K562 (cell line): ENCODE results near the gene STT3A. TPM values are rescaled to one million over a fixed set of nuclear protein-coding genes. Genes with fewer than 3 reads are reported as not detected.

ENCODE experiments used
- ATAC-seq: fragments of 200-7000 bp; cut with Tn5 transposase; 3 replicates; pipeline ENCODE4 v1.9.1; 2020; ENCODE audit warnings: moderate library complexity
- BruUV-seq: library from RNA; stranded (reverse); fragments of 400-500 nt; replicated peaks from 2 replicates; lab custom pipeline; 2021; lab: Mats Ljungman, UMichigan
- CTCF ChIA-PET: fragments of 300-600 bp; formaldehyde crosslinking; extraction: SDS; loops from one replicate; lab custom pipeline; 2021; ENCODE audit warnings: low intra/inter-chr PET ratio; lab: Yijun Ruan, JAX
- POLR2A ChIA-PET: fragments of 300-600, 350-650 bp; sonication (Branson Sonifier 250); formaldehyde crosslinking; extraction: SDS; loops from one replicate; lab custom pipeline; 2021; ENCODE audit warnings: antibody characterized with exemption, inconsistent platforms; lab: Yijun Ruan, JAX
- DNase-seq, 4 experiments: peaks; one replicate each; pipeline versions ENCODE4 v3.0.0 to v3.0.0-alpha.2; 2011 to 2018; ENCODE audit warnings: low spot score in 3 of 4, mixed read lengths in 3 of 4; ENCODE audit errors: extremely low read depth in 1 of 4
- FAIRE-seq: peaks from 2 replicates; lab custom pipeline; 2011; peaks lifted over from hg19 to GRCh38; lab: Jason Lieb, UNC
- H2AFZ ChIP-seq: 2 replicates; pipeline ENCODE4 v1.6.0; 2011; ENCODE audit warnings: low read depth, low read length, control low read depth, inconsistent platforms
- H3K27ac ChIP-seq: fragments of 200-600 bp; 3 replicates; pipeline ENCODE4 v1.8.0; 2011; ENCODE audit warnings: low read depth, mild to moderate bottlenecking, control low read depth, inconsistent platforms, low read length, moderate library complexity, mixed read lengths; ENCODE audit errors: extremely low read depth
- H3K27me3 ChIP-seq, 2 experiments: fragments of 300-600 bp in 1 of 2; 2 replicates in 1 of 2; 3 replicates in 1 of 2; pipeline versions ENCODE4 v1.6.0 to v1.8.0; 2011; ENCODE audit warnings: inconsistent platforms in 2 of 2, low read length in 2 of 2, mild to moderate bottlenecking in 1 of 2, mixed read lengths in 1 of 2, moderate library complexity in 1 of 2; ENCODE audit not compliant: control insufficient read depth in 2 of 2, insufficient read depth in 2 of 2
- H3K36me3 ChIP-seq: fragments of 300-600 bp; 3 replicates; pipeline ENCODE4 v1.8.0; 2011; ENCODE audit warnings: mild to moderate bottlenecking, low read length, inconsistent platforms; ENCODE audit not compliant: control insufficient read depth, insufficient read depth
- H3K4me1 ChIP-seq, 2 experiments: fragments of 200-600 bp in 1 of 2; replicated peaks in 1 of 2; 2 replicates in 1 of 2; 3 replicates in 1 of 2; pipeline versions ENCODE4 v1.5.1 to v1.8.0; 2011; ENCODE audit warnings: inconsistent platforms in 2 of 2, low read length in 2 of 2, mild to moderate bottlenecking in 1 of 2, mixed read lengths in 1 of 2, moderate library complexity in 1 of 2; ENCODE audit not compliant: control insufficient read depth in 2 of 2, insufficient read depth in 2 of 2
- H3K4me2 ChIP-seq: 2 replicates; pipeline ENCODE4 v1.6.1; 2011; ENCODE audit warnings: low read length, control low read depth, inconsistent platforms, mixed read lengths; ENCODE audit not compliant: insufficient read depth
- H3K4me3 ChIP-seq: fragments of 200-600 bp; sonication (generic), shearing (Covaris generic); 2 replicates; pipeline ENCODE4 v1.5.1; 2016; ENCODE audit warnings: control low read depth, inconsistent platforms
- H3K79me2 ChIP-seq: fragments of 200-600 bp; 3 replicates; pipeline ENCODE4 v1.8.0; 2011; ENCODE audit warnings: low read length, inconsistent platforms; ENCODE audit not compliant: control insufficient read depth, insufficient read depth
- H3K9ac ChIP-seq, 2 experiments: 2 replicates each; pipeline versions ENCODE4 v1.6.0 to v1.6.1; 2011; ENCODE audit warnings: low read depth in 2 of 2, low read length in 2 of 2, control low read depth in 1 of 2, inconsistent platforms in 1 of 2, mild to moderate bottlenecking in 1 of 2, mixed read lengths in 1 of 2; ENCODE audit not compliant: insufficient read depth in 1 of 2
- H3K9me1 ChIP-seq: one replicate; pipeline ENCODE4 v1.6.0; 2011; ENCODE audit warnings: inconsistent platforms, mild to moderate bottlenecking, low read length, moderate library complexity; ENCODE audit not compliant: control insufficient read depth, insufficient read depth
- H3K9me3 ChIP-seq: replicated peaks from 2 replicates; pipeline ENCODE4 v1.5.1; 2011; ENCODE audit warnings: low read depth, low read length, inconsistent platforms; ENCODE audit not compliant: control insufficient read depth, insufficient read depth
- H4K20me1 ChIP-seq: replicated peaks from 2 replicates; pipeline ENCODE4 v1.6.1; 2011; ENCODE audit warnings: low read length, inconsistent platforms, mixed read lengths; ENCODE audit not compliant: control insufficient read depth, insufficient read depth
- E2F6 ChIP-seq, 2 experiments: IDR thresholded peaks; 2 replicates each; pipeline ENCODE4 v1.6.1; 2011; ENCODE audit warnings: borderline replicate concordance in 1 of 2, control low read depth in 1 of 2, low read depth in 1 of 2, low read length in 1 of 2, mild to moderate bottlenecking in 1 of 2, mixed read lengths in 1 of 2, moderate library complexity in 1 of 2; ENCODE audit not compliant: insufficient read depth in 1 of 2, insufficient read length in 1 of 2, poor library complexity in 1 of 2, severe bottlenecking in 1 of 2; ENCODE audit errors: extremely low read depth in 1 of 2
- EHMT2 ChIP-seq: fragments of 450-650 bp; IDR thresholded peaks from 2 replicates; pipeline ENCODE4 v1.6.1; 2018; ENCODE audit warnings: antibody characterized with exemption
- EP400 ChIP-seq: fragments of 450-650 bp; IDR thresholded peaks from 2 replicates; pipeline ENCODE4 v1.6.1; 2017; ENCODE audit warnings: antibody characterized with exemption, mild to moderate bottlenecking, moderate library complexity
- FOXA3 ChIP-seq, 2 experiments: fragments of 450-650 bp in 1 of 2; sonication (generic) in 1 of 2; formaldehyde crosslinking; IDR thresholded peaks in 1 of 2; conservative IDR thresholded peaks in 1 of 2; 2 replicates each; pipeline versions ENCODE4 v1.4.0 to v1.8.0; 2020 to 2022; ENCODE audit warnings: mild to moderate bottlenecking in 2 of 2, missing genetic modification reagents in 1 of 2
- NBN ChIP-seq: fragments of 450-650 bp; IDR thresholded peaks from 2 replicates; pipeline ENCODE4 v1.6.1; 2016; ENCODE audit warnings: low read depth, mild to moderate bottlenecking
- NR2C1 ChIP-seq, 2 experiments: fragments of 450-650 bp; IDR thresholded peaks; 2 replicates each; pipeline ENCODE4 v1.6.1; 2017; ENCODE audit warnings: mild to moderate bottlenecking in 2 of 2, antibody characterized with exemption in 1 of 2, inconsistent platforms in 1 of 2, missing compliant biosample characterization in 1 of 2, missing genetic modification characterization in 1 of 2
- PURB ChIP-seq: sonication (generic); formaldehyde crosslinking; IDR thresholded peaks from 2 replicates; pipeline ENCODE4 v1.9.0; 2021; ENCODE audit warnings: low read depth, mild to moderate bottlenecking, missing genetic modification reagents
- SIN3A ChIP-seq, 2 experiments: fragments of 150-350 bp in 1 of 2; IDR thresholded peaks; 2 replicates each; pipeline ENCODE4 v1.6.1; 2011 to 2016; ENCODE audit warnings: borderline replicate concordance in 2 of 2, low read depth in 2 of 2, low read length in 2 of 2, mild to moderate bottlenecking in 2 of 2, moderate library complexity in 2 of 2; ENCODE audit not compliant: control insufficient read depth in 1 of 2
- SMC3 ChIP-seq: conservative IDR thresholded peaks from 2 replicates; pipeline ENCODE4 v1.6.1; 2011; ENCODE audit warnings: low read depth, low read length, improper control_type of control experiment; ENCODE audit not compliant: insufficient read depth
- SNIP1 ChIP-seq: fragments of 450-650 bp; IDR thresholded peaks from 2 replicates; pipeline ENCODE4 v1.7.1; 2017; ENCODE audit warnings: low read depth, mild to moderate bottlenecking
- TOE1 ChIP-seq, 2 experiments: fragments of 450-650 bp in 1 of 2; sonication (generic) in 1 of 2; formaldehyde crosslinking in 1 of 2; IDR thresholded peaks; 2 replicates each; pipeline versions ENCODE4 v1.7.1 to v1.8.0; 2016 to 2022; ENCODE audit warnings: borderline replicate concordance in 2 of 2, mild to moderate bottlenecking in 2 of 2, antibody characterized with exemption in 1 of 2, inconsistent platforms in 1 of 2, low read depth in 1 of 2, missing genetic modification reagents in 1 of 2, moderate library complexity in 1 of 2
- ZNF316 ChIP-seq: fragments of 450-650 bp; IDR thresholded peaks from 2 replicates; pipeline ENCODE4 v1.6.1; 2016
- ZNF584 ChIP-seq: fragments of 200-800 bp; sonication (Bioruptor generic); IDR thresholded peaks from 2 replicates; pipeline ENCODE4 v1.6.1; 2016; ENCODE audit warnings: low read depth, mild to moderate bottlenecking, missing genetic modification characterization, missing compliant biosample characterization
- WGBS: fragments of 100-300 bp; shearing (Covaris generic); methylation state at CpG from one replicate; pipeline ENCODE4 v1.1.6; 2016; ENCODE audit warnings: low coverage, mixed read lengths; ENCODE audit not compliant: insufficient coverage; ENCODE audit errors: missing lambda C conversion rate; 5-methylcytosine and 5-hydroxymethylcytosine counted together
- in situ Hi-C: fragments of 300-500 bp; cut with MboI; formaldehyde crosslinking; loops from 4 replicates; pipeline ENCODE4 v1.15.0; 2018; ENCODE audit warnings: inconsistent platforms, mixed read lengths
- intact Hi-C: fragments of 100-400 bp; cut with micrococcal nuclease; formaldehyde crosslinking; loops from 2 replicates; pipeline ENCODE4 v1.14.2; 2022
- polyA plus RNA-seq, 8 experiments: library from polyadenylated mRNA; depleted of rRNA in 4 of 8; stranded (reverse) in 5 of 8; unstranded in 3 of 8; fragments of >200 nt; fragmentation: Nextera tagmentation in 2 of 8; fragmentation: Illumina TruSeq in 1 of 8; extraction: Ambion mirVana in 2 of 8; extraction: Trizol in 1 of 8; gene quantifications; 2 replicates each; pipeline versions ENCODE4 v1.2.1 to v1.2.3, GENCODE V29; 2011 to 2014; ENCODE audit warnings: inconsistent platforms in 1 of 8, missing spikeins in 1 of 8
- total RNA-seq, 7 experiments: library from RNA; depleted of rRNA in 6 of 7; stranded (reverse); fragments of >200 nt in 6 of 7; fragmentation: Illumina TruSeq in 2 of 7; extraction: Trizol in 2 of 7; gene quantifications; 2 replicates each; pipeline versions ENCODE4 v1.2.1 to v1.2.3, GENCODE V29; 2011 to 2021; ENCODE audit warnings: low replicate concordance in 1 of 7
- TF ChIP-seq, protein P1 (sequence below): fragments of 450-650 bp; formaldehyde crosslinking; IDR thresholded peaks from 2 replicates; pipeline ENCODE4 v1.4.0; 2020; ENCODE audit warnings: mild to moderate bottlenecking, moderate library complexity

STT3A gene
- total and polyA plus RNA-seq, 9 of the 15 experiments (the other 6 are each of a cell fraction or from before 2014, with no cell fraction given): 70.7 to 330 (median 192) TPM

- TF ChIP-seq TOE1 (IDR thresholded peaks at IDR 0.05; ENCODE audit: borderline replicate concordance) (0 out of 2 replicates have a peak, but pooled peaks have one; percentile 10), TOE1 (CRISPR knock-in tag; IDR thresholded peaks at IDR 0.05; ENCODE audit: borderline replicate concordance, low read depth) (no peak), NBN (0 out of 2 replicates have a peak, but pooled peaks have one; percentile 12)
Observed at GRCh38 chr11:125553357-125553756, 39.3 kb upstream of the STT3A start (continued).

- FAIRE-seq (peak; percentile 76), ATAC-seq (peak; percentile 82), DNase-seq (peak; percentile 25 to 86 (median 50))
- Histone ChIP-seq H3K4me3 (no peak overlapping the region), H3K9ac (peak overlapping the region in 1 of 2 experiments; percentile 37; a peak in 1 of 4 replicates), H3K4me1 (peaks cover 19 to 58% of the 10 kb centered on the region in 2 experiments), H3K9me1 (no peaks in the 10 kb centered on the region), H3K27ac (peak overlapping the region; percentile 69), H3K36me3 (no peaks in the 10 kb centered on the region), H2AFZ (peak overlapping the region; percentile 88), H3K27me3 (no peaks in the 10 kb centered on the region), H3K79me2 (no peaks in the 10 kb centered on the region), H4K20me1 (no peaks in the 10 kb centered on the region), H3K9me3 (no peaks in the 10 kb centered on the region), H3K4me2 (peak overlapping the region; percentile 57)
- no TSS peak for BruUV-seq
- in situ Hi-C loops (loop anchor here (10.0 kb wide), 1 partner anchor 321 kb away; no protein-coding TSS in a partner anchor), intact Hi-C loops (loop anchor here (1.0 to 10.0 kb wide), 5 partner anchors 42 to 320 kb away; partner anchors contain the start of gene CHEK1)
- ChIA-PET POLR2A (interaction anchor here (0.7 to 1.2 kb wide), 2 partner anchors 16 to 69 kb away, joined by 3 to 4 read pairs; partner anchors contain the start of gene EI24), CTCF (no interaction called here)
- WGBS: 32% methylated on average over 3 of the region's 3 CpGs
- no peak for TF ChIP-seq ZNF584 (CRISPR knock-in tag)
- peak; percentile 70 for TF ChIP-seq EP400
- TF ChIP-seq SMC3: 0 out of 2 replicates have a peak, but pooled peaks have one; percentile 26
- 0 out of 4 replicates have a peak, but pooled peaks of 1 of the 2 experiments have one; percentile 28 for TF ChIP-seq FOXA3 (CRISPR knock-in tag; conservative IDR thresholded peaks at IDR 0.05 in 1 of 2, IDR thresholded peaks at IDR 0.05 in 1 of 2)
- peak; percentile 94 for TF ChIP-seq NR2C1 (IDR thresholded peaks at IDR 0.05)
- TF ChIP-seq NR2C1 (tag; IDR thresholded peaks at IDR 0.05): peak; percentile 95
- TF ChIP-seq E2F6 (IDR thresholded peaks at IDR 0.05; ENCODE audit: borderline replicate concordance in 1 of 2, extremely low read depth in 1 of 2, insufficient read depth in 1 of 2, insufficient read length in 1 of 2, low read depth in 1 of 2, low read length in 1 of 2, poor library complexity in 1 of 2, severe bottlenecking in 1 of 2): peak; percentile 43 to 76
- TF ChIP-seq, protein P1, sequence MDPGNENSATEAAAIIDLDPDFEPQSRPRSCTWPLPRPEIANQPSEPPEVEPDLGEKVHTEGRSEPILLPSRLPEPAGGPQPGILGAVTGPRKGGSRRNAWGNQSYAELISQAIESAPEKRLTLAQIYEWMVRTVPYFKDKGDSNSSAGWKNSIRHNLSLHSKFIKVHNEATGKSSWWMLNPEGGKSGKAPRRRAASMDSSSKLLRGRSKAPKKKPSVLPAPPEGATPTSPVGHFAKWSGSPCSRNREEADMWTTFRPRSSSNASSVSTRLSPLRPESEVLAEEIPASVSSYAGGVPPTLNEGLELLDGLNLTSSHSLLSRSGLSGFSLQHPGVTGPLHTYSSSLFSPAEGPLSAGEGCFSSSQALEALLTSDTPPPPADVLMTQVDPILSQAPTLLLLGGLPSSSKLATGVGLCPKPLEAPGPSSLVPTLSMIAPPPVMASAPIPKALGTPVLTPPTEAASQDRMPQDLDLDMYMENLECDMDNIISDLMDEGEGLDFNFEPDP (CRISPR knock-in tag): no peak
- TF ChIP-seq SIN3A (IDR thresholded peaks at IDR 0.05; ENCODE audit: borderline replicate concordance in 2 of 2, control insufficient read depth in 1 of 2, low read depth in 2 of 2, low read length in 2 of 2): no peak
- no peak for TF ChIP-seq EHMT2
- no peak for TF ChIP-seq PURB (CRISPR knock-in tag)
- no peak for TF ChIP-seq SNIP1
- TF ChIP-seq ZNF316: no peak
Observed at GRCh38 chr11:125554038-125554437, 38.6 kb upstream of the STT3A start.
